ENCODE data around the gene EEF1A2.

DNA sequence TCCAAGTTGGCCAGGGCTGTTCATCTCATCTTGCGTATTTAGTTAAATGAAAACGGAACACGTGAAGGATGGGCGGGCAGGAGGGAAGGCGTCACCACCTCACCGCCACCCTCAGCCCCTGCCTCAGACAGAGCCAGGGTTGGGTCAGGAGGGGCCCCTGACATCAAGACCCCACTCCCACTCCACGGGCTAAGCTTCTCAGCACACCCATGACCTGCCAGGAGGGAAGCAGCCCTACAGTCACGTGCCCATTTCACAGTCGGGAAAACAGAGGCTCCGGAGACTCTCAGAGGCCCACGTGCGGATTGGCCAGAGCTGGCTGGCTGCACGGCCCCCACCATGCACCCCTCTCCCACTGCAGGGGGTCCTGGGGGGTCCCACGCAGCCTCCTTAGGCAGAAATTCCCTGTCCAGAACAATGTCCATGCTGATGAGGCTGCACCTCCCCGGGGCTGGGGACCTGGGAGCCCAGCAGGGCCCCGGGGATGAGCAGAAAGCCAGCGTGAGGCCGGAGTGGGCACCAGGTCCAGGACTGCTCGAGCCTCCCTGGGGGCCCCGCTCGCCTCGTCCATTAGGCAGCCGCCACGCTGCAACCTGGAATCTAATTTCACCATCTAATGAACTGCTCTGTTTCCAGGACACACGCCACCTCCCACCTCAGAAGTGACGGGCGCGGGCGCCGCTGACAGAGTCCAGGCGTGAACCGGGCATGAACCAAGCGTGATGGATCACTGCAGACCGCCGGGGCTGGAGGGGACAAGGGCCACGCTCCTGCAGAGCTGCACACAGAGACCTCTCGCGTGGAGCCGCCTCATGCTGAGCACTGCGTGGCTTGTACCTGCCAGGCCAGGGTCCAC lies 42.2 kb downstream of the EEF1A2 start:
- TF ChIP-seq, protein P1, sequence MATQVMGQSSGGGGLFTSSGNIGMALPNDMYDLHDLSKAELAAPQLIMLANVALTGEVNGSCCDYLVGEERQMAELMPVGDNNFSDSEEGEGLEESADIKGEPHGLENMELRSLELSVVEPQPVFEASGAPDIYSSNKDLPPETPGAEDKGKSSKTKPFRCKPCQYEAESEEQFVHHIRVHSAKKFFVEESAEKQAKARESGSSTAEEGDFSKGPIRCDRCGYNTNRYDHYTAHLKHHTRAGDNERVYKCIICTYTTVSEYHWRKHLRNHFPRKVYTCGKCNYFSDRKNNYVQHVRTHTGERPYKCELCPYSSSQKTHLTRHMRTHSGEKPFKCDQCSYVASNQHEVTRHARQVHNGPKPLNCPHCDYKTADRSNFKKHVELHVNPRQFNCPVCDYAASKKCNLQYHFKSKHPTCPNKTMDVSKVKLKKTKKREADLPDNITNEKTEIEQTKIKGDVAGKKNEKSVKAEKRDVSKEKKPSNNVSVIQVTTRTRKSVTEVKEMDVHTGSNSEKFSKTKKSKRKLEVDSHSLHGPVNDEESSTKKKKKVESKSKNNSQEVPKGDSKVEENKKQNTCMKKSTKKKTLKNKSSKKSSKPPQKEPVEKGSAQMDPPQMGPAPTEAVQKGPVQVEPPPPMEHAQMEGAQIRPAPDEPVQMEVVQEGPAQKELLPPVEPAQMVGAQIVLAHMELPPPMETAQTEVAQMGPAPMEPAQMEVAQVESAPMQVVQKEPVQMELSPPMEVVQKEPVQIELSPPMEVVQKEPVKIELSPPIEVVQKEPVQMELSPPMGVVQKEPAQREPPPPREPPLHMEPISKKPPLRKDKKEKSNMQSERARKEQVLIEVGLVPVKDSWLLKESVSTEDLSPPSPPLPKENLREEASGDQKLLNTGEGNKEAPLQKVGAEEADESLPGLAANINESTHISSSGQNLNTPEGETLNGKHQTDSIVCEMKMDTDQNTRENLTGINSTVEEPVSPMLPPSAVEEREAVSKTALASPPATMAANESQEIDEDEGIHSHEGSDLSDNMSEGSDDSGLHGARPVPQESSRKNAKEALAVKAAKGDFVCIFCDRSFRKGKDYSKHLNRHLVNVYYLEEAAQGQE (IDR thresholded peaks at IDR 0.05) = no peak
- TF ChIP-seq NR3C1 (IDR thresholded peaks at IDR 0.05) (no peak), MAFK (IDR thresholded peaks at IDR 0.05; ENCODE audit: partially characterized antibody) (no peak), HDAC2 (IDR thresholded peaks at IDR 0.05) (no peak), POLR2A (IDR thresholded peaks at IDR 0.05; ENCODE audit: low read length) (no peak), TP53 (CRISPR knock-in tag; IDR thresholded peaks at IDR 0.05) (no peak), RCOR1 (IDR thresholded peaks at IDR 0.05; ENCODE audit: low read depth, low read length) (no peak)
- TF ChIP-seq, protein P2, sequence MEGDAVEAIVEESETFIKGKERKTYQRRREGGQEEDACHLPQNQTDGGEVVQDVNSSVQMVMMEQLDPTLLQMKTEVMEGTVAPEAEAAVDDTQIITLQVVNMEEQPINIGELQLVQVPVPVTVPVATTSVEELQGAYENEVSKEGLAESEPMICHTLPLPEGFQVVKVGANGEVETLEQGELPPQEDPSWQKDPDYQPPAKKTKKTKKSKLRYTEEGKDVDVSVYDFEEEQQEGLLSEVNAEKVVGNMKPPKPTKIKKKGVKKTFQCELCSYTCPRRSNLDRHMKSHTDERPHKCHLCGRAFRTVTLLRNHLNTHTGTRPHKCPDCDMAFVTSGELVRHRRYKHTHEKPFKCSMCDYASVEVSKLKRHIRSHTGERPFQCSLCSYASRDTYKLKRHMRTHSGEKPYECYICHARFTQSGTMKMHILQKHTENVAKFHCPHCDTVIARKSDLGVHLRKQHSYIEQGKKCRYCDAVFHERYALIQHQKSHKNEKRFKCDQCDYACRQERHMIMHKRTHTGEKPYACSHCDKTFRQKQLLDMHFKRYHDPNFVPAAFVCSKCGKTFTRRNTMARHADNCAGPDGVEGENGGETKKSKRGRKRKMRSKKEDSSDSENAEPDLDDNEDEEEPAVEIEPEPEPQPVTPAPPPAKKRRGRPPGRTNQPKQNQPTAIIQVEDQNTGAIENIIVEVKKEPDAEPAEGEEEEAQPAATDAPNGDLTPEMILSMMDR (IDR thresholded peaks at IDR 0.05) = no peak
- TF ChIP-seq, protein P3, sequence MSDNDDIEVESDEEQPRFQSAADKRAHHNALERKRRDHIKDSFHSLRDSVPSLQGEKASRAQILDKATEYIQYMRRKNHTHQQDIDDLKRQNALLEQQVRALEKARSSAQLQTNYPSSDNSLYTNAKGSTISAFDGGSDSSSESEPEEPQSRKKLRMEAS (IDR thresholded peaks at IDR 0.05) = no peak
